ENCODE measurements around the gene GRK3. TPM values are rescaled to one million over a fixed set of nuclear protein-coding genes. Genes with fewer than 3 reads are reported as not detected.

GRK3 gene
- total RNA-seq, 4 donors from 2014 or later, result 2.0 to 12.4 (median 3.6) TPM

- no peaks in the 10 kb centered on the region for H3K27me3 ChIP-seq
- TF ChIP-seq, protein P1, sequence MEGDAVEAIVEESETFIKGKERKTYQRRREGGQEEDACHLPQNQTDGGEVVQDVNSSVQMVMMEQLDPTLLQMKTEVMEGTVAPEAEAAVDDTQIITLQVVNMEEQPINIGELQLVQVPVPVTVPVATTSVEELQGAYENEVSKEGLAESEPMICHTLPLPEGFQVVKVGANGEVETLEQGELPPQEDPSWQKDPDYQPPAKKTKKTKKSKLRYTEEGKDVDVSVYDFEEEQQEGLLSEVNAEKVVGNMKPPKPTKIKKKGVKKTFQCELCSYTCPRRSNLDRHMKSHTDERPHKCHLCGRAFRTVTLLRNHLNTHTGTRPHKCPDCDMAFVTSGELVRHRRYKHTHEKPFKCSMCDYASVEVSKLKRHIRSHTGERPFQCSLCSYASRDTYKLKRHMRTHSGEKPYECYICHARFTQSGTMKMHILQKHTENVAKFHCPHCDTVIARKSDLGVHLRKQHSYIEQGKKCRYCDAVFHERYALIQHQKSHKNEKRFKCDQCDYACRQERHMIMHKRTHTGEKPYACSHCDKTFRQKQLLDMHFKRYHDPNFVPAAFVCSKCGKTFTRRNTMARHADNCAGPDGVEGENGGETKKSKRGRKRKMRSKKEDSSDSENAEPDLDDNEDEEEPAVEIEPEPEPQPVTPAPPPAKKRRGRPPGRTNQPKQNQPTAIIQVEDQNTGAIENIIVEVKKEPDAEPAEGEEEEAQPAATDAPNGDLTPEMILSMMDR (IDR thresholded peaks at IDR 0.05), result no peak
- no peak for TF ChIP-seq POLR2A (IDR thresholded peaks at IDR 0.05)
- no peak overlapping the region for H3K27ac ChIP-seq
- no peak overlapping the region for H3K4me3 ChIP-seq
- no peaks in the 10 kb centered on the region for H3K4me1 ChIP-seq
- H3K9me3 ChIP-seq, result no peaks in the 10 kb centered on the region
- no peaks in the 10 kb centered on the region for H3K36me3 ChIP-seq
- DNase-seq, result peak in 1 of 3 donors; percentile 34
Observed at GRCh38 chr22:25739659-25740344, 175.3 kb downstream of the GRK3 start.

GRCh38 chr22:25741692-25742626, 177.5 kb downstream of the GRK3 start, which contains the start of gene MYO18B:
TSS of gene MYO18B (plus strand) at chr22:25742188. CDS start at chr22:25761093, 18,905 bp downstream.
- no peaks in the 10 kb centered on the region for H3K36me3 ChIP-seq
- H3K27ac ChIP-seq, result no peak within 1 kb of the TSS
- DNase-seq, result peak in 1 of 3 donors; percentile 27
- no peaks in the 10 kb centered on the region for H3K9me3 ChIP-seq
- no peaks in the 10 kb centered on the region for H3K27me3 ChIP-seq
- no peak within 1 kb of the TSS for H3K4me3 ChIP-seq
- TF ChIP-seq, protein P1 (IDR thresholded peaks at IDR 0.05), result no peak
- TF ChIP-seq POLR2A (IDR thresholded peaks at IDR 0.05), result no peak
- no peaks in the 10 kb centered on the region for H3K4me1 ChIP-seq

GRCh38 chr22:25742918-25743708, 178.6 kb downstream of the GRK3 start:
- Histone ChIP-seq H3K27ac (no peak overlapping the region), H3K36me3 (no peaks in the 10 kb centered on the region), H3K4me1 (no peaks in the 10 kb centered on the region), H3K4me3 (no peak overlapping the region), H3K9me3 (no peaks in the 10 kb centered on the region), H3K27me3 (no peaks in the 10 kb centered on the region)
- TF ChIP-seq POLR2A (IDR thresholded peaks at IDR 0.05), result no peak
- TF ChIP-seq, protein P1 (IDR thresholded peaks at IDR 0.05), result no peak
- no peak for DNase-seq

GRCh38 chr22:25744694-25745093, 180.2 kb downstream of the GRK3 start:
- Histone ChIP-seq H3K36me3 (no peaks in the 10 kb centered on the region), H3K4me1 (no peaks in the 10 kb centered on the region), H3K4me3 (no peak overlapping the region), H3K27me3 (no peaks in the 10 kb centered on the region), H3K27ac (no peak overlapping the region), H3K9me3 (no peaks in the 10 kb centered on the region)
- no peak for TF ChIP-seq POLR2A (IDR thresholded peaks at IDR 0.05)
- TF ChIP-seq, protein P1 (IDR thresholded peaks at IDR 0.05), result no peak
- DNase-seq, result no peak

- Histone ChIP-seq H3K36me3 (no peaks in the 10 kb centered on the region), H3K27ac (peak overlapping the region in 1 of 4 donors; percentile 60), H3K4me3 (no peak overlapping the region), H3K4me1 (no peaks in the 10 kb centered on the region), H3K9me3 (no peaks in the 10 kb centered on the region), H3K27me3 (no peaks in the 10 kb centered on the region)
- no peak for DNase-seq
- TF ChIP-seq POLR2A (IDR thresholded peaks at IDR 0.05), result no peak
- TF ChIP-seq, protein P1 (IDR thresholded peaks at IDR 0.05), result no peak
Observed at GRCh38 chr22:25745341-25746011, 181.0 kb downstream of the GRK3 start.

Measured in Peyer's patch (tissue), 4 donors.